Measurements from ENCODE around the gene JARID2.

JARID2 gene

DNA sequence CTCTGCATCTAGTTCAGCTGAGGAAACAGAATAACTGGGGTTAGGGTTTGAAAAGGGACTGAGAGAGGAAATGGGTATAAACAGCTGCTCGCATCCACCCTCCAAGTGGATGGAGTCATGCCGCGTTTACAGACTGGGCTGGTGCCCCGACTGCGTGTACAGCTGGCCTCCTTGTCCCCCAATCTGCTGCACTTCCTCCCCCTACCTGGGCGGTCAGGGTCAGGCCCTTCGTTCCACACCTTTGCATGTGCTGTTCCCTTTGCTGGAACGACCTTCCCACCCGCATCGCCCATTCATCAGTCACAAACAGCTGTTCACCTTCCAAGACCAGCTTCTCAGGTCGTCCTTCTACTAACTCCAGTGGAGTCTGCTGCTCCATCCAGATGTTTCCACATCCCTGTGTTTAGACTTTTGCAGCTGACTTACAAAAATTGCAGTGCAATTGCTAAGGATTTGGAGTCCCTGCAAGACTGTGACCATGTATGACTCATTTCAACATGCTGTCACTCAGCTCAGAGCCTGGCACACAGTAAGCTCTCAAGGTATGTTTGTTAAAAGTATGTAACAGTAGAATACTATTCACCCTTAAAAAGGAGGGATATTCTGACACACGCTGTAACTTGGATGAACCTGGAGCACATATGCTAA lies 287.6 kb downstream of the JARID2 start:
- no peak overlapping the region for H3K27ac ChIP-seq
- TF ChIP-seq, protein P1, sequence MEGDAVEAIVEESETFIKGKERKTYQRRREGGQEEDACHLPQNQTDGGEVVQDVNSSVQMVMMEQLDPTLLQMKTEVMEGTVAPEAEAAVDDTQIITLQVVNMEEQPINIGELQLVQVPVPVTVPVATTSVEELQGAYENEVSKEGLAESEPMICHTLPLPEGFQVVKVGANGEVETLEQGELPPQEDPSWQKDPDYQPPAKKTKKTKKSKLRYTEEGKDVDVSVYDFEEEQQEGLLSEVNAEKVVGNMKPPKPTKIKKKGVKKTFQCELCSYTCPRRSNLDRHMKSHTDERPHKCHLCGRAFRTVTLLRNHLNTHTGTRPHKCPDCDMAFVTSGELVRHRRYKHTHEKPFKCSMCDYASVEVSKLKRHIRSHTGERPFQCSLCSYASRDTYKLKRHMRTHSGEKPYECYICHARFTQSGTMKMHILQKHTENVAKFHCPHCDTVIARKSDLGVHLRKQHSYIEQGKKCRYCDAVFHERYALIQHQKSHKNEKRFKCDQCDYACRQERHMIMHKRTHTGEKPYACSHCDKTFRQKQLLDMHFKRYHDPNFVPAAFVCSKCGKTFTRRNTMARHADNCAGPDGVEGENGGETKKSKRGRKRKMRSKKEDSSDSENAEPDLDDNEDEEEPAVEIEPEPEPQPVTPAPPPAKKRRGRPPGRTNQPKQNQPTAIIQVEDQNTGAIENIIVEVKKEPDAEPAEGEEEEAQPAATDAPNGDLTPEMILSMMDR (conservative IDR thresholded peaks at IDR 0.05; ENCODE audit: low read depth) = no peak
- no peak for DNase-seq (ENCODE audit: low spot score)
- POLR2A ChIA-PET (ENCODE audit: low non-redundant PET) = no interaction called here
- CTCF ChIA-PET = no interaction called here

DNA sequence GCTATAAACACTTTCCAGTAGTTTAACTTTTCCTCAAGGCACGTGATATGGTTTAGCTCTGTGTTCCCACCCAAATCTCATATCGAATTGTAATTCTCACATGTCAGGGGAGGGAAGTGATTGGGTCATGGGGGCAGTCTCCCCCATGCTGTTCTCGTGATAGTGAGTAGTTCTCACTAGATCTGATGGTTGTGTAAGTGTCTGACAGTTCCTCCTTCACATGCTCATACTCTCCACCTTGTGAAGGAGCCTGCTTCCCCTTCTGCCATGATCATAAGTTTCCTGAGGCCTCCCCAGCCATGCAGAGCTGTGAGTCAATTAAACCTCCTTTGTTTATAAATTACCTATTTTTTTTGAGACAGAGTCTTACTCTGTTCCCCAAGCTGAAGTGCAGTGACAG lies 289.1 kb downstream of the JARID2 start:
- no peak for DNase-seq (ENCODE audit: low spot score)
- no peak overlapping the region for H3K27ac ChIP-seq
- CTCF ChIA-PET = interaction anchor here (0.6 kb wide), 1 partner anchor 23 kb away, joined by 3 read pairs; no protein-coding TSS in a partner anchor
- POLR2A ChIA-PET (ENCODE audit: low non-redundant PET) = no interaction called here
- TF ChIP-seq, protein P1 (conservative IDR thresholded peaks at IDR 0.05; ENCODE audit: low read depth) = no peak

GRCh38 chr6:15535495-15536197 lies 289.8 kb downstream of the JARID2 start:
- POLR2A ChIA-PET (ENCODE audit: low non-redundant PET) = no interaction called here
- DNase-seq (ENCODE audit: low spot score) = no peak
- CTCF ChIA-PET = interaction anchor here (0.6 kb wide), 1 partner anchor 24 kb away, joined by 3 read pairs; no protein-coding TSS in a partner anchor
- TF ChIP-seq, protein P1 (conservative IDR thresholded peaks at IDR 0.05; ENCODE audit: low read depth) = no peak
- H3K27ac ChIP-seq = no peak overlapping the region

- TF ChIP-seq, protein P1 (conservative IDR thresholded peaks at IDR 0.05; ENCODE audit: low read depth) = no peak
- ChIA-PET CTCF (no interaction called here), POLR2A (ENCODE audit: low non-redundant PET) (no interaction called here)
- DNase-seq (ENCODE audit: low spot score) = no peak
- no peak overlapping the region for H3K27ac ChIP-seq
Observed at GRCh38 chr6:15536198-15536955, 290.5 kb downstream of the JARID2 start.

DNA sequence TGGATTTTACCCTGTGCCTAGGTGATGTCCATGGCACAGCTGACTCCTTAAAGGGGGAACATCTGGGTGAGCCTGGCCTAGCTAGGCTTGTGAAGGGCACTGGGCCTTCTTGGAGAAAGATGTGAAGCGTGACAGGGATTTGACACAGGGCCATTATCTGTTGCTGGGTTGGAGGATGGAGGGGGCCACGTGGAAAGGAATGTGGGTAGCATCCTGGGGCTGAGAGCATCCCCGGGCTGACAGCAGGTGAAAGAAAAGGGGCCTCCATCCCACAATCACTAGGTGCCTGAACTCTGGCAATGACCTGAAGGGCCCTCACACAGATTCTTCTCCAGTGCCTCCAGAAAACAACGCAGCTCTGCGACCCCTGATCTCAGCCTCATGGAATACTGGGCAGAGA lies 292.2 kb downstream of the JARID2 start:
- POLR2A ChIA-PET (ENCODE audit: low non-redundant PET) = no interaction called here
- no peak for DNase-seq (ENCODE audit: low spot score)
- CTCF ChIA-PET = no interaction called here
- no peak overlapping the region for H3K27ac ChIP-seq
- TF ChIP-seq, protein P1 (conservative IDR thresholded peaks at IDR 0.05; ENCODE audit: low read depth) = no peak

GRCh38 chr6:15538766-15539495 lies 293.1 kb downstream of the JARID2 start:
- TF ChIP-seq, protein P1 (conservative IDR thresholded peaks at IDR 0.05; ENCODE audit: low read depth) = no peak
- ChIA-PET CTCF (no interaction called here), POLR2A (ENCODE audit: low non-redundant PET) (no interaction called here)
- H3K27ac ChIP-seq = no peak overlapping the region
- DNase-seq (ENCODE audit: low spot score) = no peak

Data from RWPE1 (cell line).